GM18873 (cell line): ENCODE data around the gene TANGO6.

Experiments used
- ATAC-seq: cut with Tn5 transposase; IDR thresholded peaks from one replicate; pipeline ENCODE4 v1.9.1; 2021; ENCODE audit warnings: mild to moderate bottlenecking, moderate library complexity, moderate number of reproducible peaks; ENCODE audit not compliant: unreplicated experiment, low FRiP score

Gene TANGO6

GRCh38 chr16:68995011-68995504, 151.7 kb downstream of the TANGO6 start:
- no peak for ATAC-seq

DNA sequence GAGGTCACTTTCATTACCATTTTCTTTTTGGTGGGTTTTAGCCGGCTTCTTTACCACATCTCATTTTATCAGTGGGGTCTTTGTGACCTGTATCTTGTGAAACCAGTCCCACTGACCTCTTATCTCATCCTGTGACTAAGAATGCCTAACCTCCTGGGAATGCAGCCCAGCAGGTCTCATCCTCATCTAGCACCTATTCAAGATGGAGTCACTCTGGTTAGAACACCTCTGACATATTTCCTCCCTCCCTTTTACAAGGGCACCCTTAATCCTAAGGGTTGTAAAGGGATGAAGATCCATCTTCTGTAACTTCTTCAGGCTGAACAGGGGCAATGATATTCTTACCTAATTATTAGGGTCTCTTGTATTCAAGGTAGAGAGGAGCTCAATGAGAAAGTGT, 154.2 kb downstream of the TANGO6 start:
- ATAC-seq = no peak

GRCh38 chr16:68999114-68999513, 155.8 kb downstream of the TANGO6 start:
- no peak for ATAC-seq

GRCh38 chr16:69003500-69003899, 160.2 kb downstream of the TANGO6 start:
- ATAC-seq = no peak

DNA sequence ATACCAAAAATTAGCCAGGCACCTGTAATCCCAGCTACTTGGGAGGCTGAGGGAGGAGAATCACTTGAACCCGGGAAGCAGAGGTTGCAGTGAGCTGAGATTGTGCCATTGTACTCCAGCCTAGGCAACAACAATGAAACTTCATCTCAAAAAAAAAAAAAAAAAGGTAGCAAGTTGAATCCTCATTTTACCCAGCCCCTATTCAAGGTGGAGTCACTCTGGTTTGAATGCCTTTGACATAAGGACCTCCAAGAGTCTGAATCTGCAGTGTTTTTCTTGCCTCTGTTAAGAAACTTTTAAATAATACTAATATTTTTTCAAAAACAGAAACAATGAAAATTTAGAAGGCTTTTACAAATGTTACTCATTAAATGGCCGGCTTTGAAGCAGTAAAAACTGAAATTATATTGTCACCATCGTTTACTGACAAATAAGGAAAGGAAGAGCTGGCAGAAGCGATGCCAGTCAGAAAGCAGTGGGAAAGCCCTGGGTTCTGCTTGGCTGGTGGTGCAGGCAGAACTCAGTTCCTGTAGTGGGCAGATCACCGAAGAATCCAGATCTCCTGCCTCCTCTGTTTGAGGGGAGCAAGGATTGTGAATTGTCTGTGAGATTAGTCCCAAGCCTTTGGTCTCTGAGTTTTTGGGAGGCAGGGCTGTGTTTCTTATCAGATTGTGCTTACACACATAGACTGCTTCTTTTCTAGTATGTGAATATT, 162.5 kb downstream of the TANGO6 start:
- ATAC-seq = no peak

GRCh38 chr16:69012906-69013305, 169.6 kb downstream of the TANGO6 start:
- ATAC-seq = no peak

- ATAC-seq = no peak
Measured at GRCh38 chr16:69013991-69014390, 170.7 kb downstream of the TANGO6 start.

- no peak for ATAC-seq
Measured at GRCh38 chr16:69014811-69015210, 171.5 kb downstream of the TANGO6 start.

DNA sequence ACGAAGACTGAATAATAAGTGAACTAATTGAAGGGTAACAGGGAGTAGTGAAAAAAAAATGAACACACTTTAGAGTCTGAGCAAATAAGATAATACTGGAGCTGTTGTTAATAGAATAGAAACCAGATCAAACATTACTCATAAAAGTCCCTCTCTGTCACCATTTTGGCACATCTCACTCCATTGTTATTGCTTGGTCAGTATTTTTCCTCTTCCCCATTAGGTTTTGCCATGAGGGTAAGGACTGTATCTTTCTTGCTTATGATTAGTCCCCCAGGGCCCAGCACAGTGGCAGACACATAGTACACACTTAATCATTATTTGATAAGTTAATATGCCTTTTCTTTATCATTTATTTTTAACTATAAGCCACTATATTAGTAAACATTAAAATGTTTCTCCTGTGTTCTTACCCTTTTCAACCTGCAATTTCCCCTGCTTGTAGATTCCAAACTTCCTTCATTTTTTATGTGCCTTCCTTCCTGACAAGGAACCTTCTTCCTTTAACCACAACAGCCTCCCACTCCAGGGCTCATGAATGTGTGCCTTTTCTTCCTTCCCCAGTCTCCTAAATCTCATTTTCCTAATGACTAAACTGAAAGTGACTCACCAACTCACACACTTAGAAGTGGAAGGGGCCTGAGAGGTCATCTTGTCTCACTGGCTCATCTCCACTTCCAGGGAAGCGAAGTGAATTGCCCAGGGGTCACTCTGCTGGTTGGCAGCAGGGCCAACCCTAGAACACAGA, 173.9 kb downstream of the TANGO6 start:
- ATAC-seq = no peak

DNA sequence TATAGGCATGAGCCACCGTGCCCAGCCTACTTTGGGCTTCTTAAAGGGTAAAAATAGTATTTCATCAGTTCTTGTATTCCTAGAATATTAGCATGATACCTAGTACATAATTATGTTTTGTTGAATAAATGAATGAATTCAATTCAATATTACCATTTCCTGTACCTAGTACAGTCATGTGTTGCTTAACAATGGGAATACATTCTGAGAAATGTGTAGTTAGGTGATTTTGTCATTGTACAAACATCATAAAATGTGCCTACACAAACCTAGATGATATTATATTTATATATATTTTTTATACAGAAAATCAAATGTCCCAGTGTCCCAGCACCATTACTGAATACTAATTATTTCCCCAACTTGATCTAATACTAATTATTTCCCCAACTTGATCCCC, 176.5 kb downstream of the TANGO6 start:
- no peak for ATAC-seq

DNA sequence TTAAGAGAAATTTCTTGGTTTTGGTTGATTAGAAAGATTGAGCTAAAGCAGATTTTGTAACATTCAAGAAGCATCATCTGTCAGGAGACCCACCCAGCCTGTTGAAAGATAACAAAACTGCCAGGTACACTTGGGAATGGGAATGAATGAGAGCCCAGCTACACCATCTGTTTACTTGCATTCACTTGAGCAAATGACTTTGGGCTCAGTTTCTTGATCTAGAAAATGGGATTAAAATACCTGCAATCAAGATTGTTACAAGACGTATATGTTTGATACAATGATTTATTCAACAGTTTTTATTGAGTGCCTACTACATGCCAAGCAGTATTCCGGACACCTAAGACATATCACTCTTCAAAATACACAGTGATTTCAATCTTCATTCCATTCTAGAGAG, 185.8 kb downstream of the TANGO6 start:
- no peak for ATAC-seq

- ATAC-seq = no peak
Measured at GRCh38 chr16:69031877-69032301, 188.6 kb downstream of the TANGO6 start.

DNA sequence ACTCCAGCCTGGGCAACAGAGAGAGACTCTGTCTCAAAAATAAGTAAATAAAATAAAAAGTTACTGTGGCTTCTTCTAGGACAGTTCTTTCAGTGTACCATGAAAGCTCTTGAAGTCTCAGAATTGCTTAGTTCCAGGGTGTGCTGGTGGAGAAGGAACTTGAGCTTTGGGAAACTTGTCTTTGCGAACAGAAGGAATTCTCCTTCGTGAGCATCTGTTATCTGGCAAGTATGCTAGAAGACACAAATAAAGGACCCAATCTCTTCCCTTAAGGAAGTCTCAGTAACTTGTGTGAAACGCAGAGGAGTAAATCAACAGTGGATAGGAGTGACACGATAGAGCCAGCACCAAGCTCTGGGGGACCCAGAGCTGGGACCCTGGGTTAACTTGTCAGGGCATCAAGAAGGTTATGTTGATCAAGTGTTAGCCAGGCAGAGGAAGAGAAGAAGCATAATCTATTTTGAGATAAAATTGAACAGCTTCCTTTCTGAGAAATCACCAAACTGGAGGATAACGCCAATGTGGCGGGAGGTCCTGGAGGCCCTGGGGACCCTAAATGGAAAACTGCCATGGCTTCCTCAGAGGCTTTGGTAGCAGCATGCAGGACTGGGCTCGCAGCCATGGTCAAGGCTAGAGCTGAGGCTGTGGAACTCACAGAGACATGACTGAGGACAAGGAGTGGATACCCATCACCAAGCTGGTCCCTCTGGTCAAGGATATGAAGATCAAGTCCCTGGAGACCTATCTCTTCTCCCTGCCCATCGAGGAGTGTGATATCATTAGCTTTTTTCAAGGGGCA, 190.0 kb downstream of the TANGO6 start:
- ATAC-seq = no peak

GRCh38 chr16:69035375-69035774, 192.0 kb downstream of the TANGO6 start:
- no peak for ATAC-seq

DNA sequence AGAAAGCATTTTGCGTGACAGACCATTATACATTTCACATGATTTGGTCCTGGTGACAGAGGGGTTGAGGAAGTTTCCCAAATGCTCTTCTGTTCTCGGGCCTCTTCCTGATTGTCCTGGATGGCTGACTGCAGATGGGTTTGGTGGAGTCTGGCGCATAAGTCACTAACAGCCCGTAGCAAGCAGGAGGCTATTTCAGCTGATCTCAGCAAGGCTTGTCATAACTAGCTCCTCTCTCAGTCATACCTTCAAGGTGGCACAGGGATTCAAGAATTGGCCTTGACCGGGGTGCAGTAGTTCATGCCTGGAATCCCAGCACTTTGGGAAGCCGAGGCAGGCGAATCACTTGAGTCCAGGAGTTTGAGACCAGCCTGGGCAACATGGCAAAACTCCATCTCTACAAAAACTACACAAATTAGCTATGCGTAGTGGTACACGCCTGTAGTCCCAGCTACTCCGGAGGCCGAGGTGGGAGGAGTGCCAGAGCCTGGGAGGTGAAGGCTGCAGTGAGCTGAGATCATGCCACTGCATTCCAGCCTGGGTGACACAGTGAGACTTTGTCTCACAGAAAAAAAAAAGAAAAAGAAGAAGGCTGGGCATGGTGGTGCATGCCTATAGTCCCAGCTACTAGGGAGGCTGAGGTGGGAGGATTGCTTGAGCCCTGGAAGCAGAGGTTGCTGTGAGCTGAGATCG, 193.2 kb downstream of the TANGO6 start:
- ATAC-seq = no peak

GRCh38 chr16:69037373-69038160, 194.2 kb downstream of the TANGO6 start:
- no peak for ATAC-seq

GRCh38 chr16:69039333-69039941, 196.1 kb downstream of the TANGO6 start:
- ATAC-seq = no peak

DNA sequence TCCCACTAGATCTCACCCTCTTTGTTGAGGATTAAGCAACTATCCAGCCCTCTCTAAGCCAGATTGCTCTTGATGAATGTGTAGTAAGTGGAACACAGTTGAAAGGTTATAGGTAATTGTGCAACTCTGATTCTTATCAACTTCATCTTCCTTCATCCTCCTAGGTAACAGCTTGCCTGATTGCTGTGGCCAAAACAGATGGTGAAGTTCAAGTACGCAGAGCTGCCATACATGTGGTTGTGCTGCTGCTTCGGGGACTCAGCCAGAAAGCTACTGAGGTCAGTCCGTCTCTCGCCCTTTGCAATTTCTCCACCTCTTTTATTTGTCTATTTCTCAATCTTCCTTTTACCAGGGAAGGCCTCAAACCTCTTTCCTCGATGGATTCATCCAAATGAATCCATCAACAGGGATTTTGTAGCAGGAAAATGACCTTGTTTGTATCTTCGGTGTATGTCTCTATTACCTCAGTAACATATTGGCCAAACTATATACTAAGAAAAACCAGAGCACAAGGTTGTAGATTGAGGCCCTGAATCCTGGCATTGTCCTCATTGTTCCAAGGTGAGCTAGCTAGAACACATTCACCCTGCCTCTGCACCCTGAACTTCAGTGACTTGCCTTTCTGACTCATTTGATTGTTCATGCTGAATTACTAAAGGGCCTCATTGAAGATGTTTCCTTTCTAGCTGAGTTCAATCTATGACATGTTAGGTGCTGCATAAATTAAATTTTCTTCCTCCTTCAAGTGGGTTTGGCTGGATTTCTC, 197.0 kb downstream of the TANGO6 start:
- no peak for ATAC-seq
